SK-N-SH (cell line): ENCODE measurements around the gene PLD3. TPM values are rescaled to one million over a fixed set of nuclear protein-coding genes. Genes with fewer than 3 reads are reported as not detected.

Experiments
- CTCF ChIA-PET: fragments of 300-600, 350-600 bp; formaldehyde crosslinking; extraction: SDS; loops from one replicate; lab custom pipeline; 2021; lab: Yijun Ruan, JAX
- POLR2A ChIA-PET: fragments of 350-600 bp; sonication (Branson Sonifier 250); formaldehyde crosslinking; extraction: SDS; loops from one replicate; lab custom pipeline; 2020; ENCODE audit warnings: antibody characterized with exemption, inconsistent platforms; lab: Yijun Ruan, JAX
- DNase-seq: peaks from one replicate; pipeline ENCODE4 v3.0.0; 2012
- H2AFZ ChIP-seq: fragments of 200-600 bp; sonication (generic); 2 replicates; pipeline ENCODE4 v1.8.1; 2016; ENCODE audit warnings: antibody characterized with exemption, mild to moderate bottlenecking, low read depth
- H3F3A ChIP-seq: fragments of 200-600 bp; sonication (generic); replicated peaks from 2 replicates; pipeline ENCODE3; 2016; ENCODE audit warnings: antibody characterized with exemption, mild to moderate bottlenecking; ENCODE audit not compliant: insufficient read depth
- H3K27ac ChIP-seq, 2 experiments: fragments of 200-500 bp in 1 of 2; fragments of 200-600 bp in 1 of 2; sonication (Bioruptor generic) in 1 of 2; sonication (generic), shearing (Covaris generic) in 1 of 2; 2 replicates each; pipeline versions ENCODE4 v1.5.1 to v1.6.1; 2014 to 2016; ENCODE audit warnings: low read depth in 2 of 2, inconsistent platforms in 1 of 2, low read length in 1 of 2, mild to moderate bottlenecking in 1 of 2, mixed read lengths in 1 of 2
- H3K27me3 ChIP-seq: fragments of 200-600 bp; sonication (generic), shearing (Covaris generic); 2 replicates; pipeline ENCODE4 v1.6.1; 2016; ENCODE audit warnings: mixed run types; ENCODE audit not compliant: insufficient read depth
- H3K36me3 ChIP-seq, 2 experiments: fragments of 200-500 bp in 1 of 2; fragments of 200-600 bp in 1 of 2; sonication (Bioruptor generic) in 1 of 2; sonication (generic) in 1 of 2; replicated peaks in 1 of 2; 2 replicates each; pipeline versions ENCODE3 to v1.5.1; 2014 to 2016; ENCODE audit warnings: low read length in 1 of 2, mild to moderate bottlenecking in 1 of 2; ENCODE audit not compliant: insufficient read depth in 2 of 2, control insufficient read depth in 1 of 2
- H3K4me1 ChIP-seq, 2 experiments: fragments of 200-500 bp in 1 of 2; fragments of 200-600 bp in 1 of 2; sonication (Bioruptor generic) in 1 of 2; sonication (generic), shearing (Covaris generic) in 1 of 2; 2 replicates each; pipeline versions ENCODE4 v1.5.1 to v1.6.1; 2014 to 2016; ENCODE audit warnings: low read depth in 1 of 2, low read length in 1 of 2, mixed run types in 1 of 2; ENCODE audit not compliant: insufficient read depth in 2 of 2, control insufficient read depth in 1 of 2
- H3K4me2 ChIP-seq: fragments of 200-600 bp; sonication (generic), shearing (Covaris generic); 2 replicates; pipeline ENCODE4 v1.6.1; 2017; ENCODE audit warnings: mixed run types
- H3K4me3 ChIP-seq, 2 experiments: fragments of 200-500 bp in 1 of 2; fragments of 200-600 bp in 1 of 2; sonication (Bioruptor generic) in 1 of 2; sonication (generic), shearing (Covaris generic) in 1 of 2; 2 replicates each; pipeline versions ENCODE4 v1.5.1 to v1.8.1; 2014 to 2016; ENCODE audit warnings: low read depth in 2 of 2, inconsistent platforms in 1 of 2, low read length in 1 of 2, mild to moderate bottlenecking in 1 of 2, mixed read lengths in 1 of 2, moderate library complexity in 1 of 2
- H3K79me2 ChIP-seq: fragments of 200-600 bp; sonication (generic); 2 replicates; pipeline ENCODE4 v1.8.1; 2017; ENCODE audit warnings: mild to moderate bottlenecking; ENCODE audit not compliant: insufficient read depth
- H3K9ac ChIP-seq: fragments of 200-600 bp; sonication (generic); 2 replicates; pipeline ENCODE4 v1.6.1; 2017; ENCODE audit warnings: mixed run types
- H3K9me2 ChIP-seq: fragments of 200-600 bp; sonication (generic); 2 replicates; pipeline ENCODE4 v1.6.1; 2017; ENCODE audit warnings: mixed run types
- H3K9me3 ChIP-seq: fragments of 200-600 bp; sonication (generic); 2 replicates; pipeline ENCODE4 v1.6.1; 2017; ENCODE audit warnings: mixed run types, mild to moderate bottlenecking, moderate library complexity
- H4K20me1 ChIP-seq: fragments of 200-600 bp; sonication (generic); 2 replicates; pipeline ENCODE4 v1.6.1; 2017; ENCODE audit warnings: mild to moderate bottlenecking, mixed run types; ENCODE audit not compliant: insufficient read depth
- FOXM1 ChIP-seq: IDR thresholded peaks from 2 replicates; pipeline ENCODE4 v1.4.0; 2012; ENCODE audit warnings: low read depth, mild to moderate bottlenecking
- GABPA ChIP-seq: IDR thresholded peaks from 2 replicates; pipeline ENCODE4 v1.4.0; 2012; ENCODE audit warnings: low read depth, mild to moderate bottlenecking
- GATA2 ChIP-seq: sonication (generic); formaldehyde crosslinking; IDR thresholded peaks from 2 replicates; pipeline ENCODE4 v1.5.0; 2020; ENCODE audit warnings: mild to moderate bottlenecking, missing genetic modification reagents
- JUND ChIP-seq: IDR thresholded peaks from 2 replicates; pipeline ENCODE4 v1.4.0; 2012
- RXRA ChIP-seq: IDR thresholded peaks from 2 replicates; pipeline ENCODE4 v1.4.0; 2012; ENCODE audit warnings: low read depth, mild to moderate bottlenecking, borderline replicate concordance
- SMC3 ChIP-seq: IDR thresholded peaks from 2 replicates; pipeline ENCODE4 v1.6.1; 2012; ENCODE audit warnings: low read depth, low read length, improper control_type of control experiment
- WGBS: methylation state at CpG from one replicate; pipeline ENCODE4 v1.1.6; 2017; ENCODE audit warnings: low lambda C conversion rate; 5-methylcytosine and 5-hydroxymethylcytosine counted together
- polyA plus RNA-seq, 3 experiments: library from polyadenylated mRNA; depleted of rRNA; stranded (reverse); fragments of >200 nt; gene quantifications; 2 replicates each; pipeline ENCODE4 v1.2.3, GENCODE V29; 2012
- TF ChIP-seq, protein P1 (sequence below): IDR thresholded peaks from 2 replicates; pipeline ENCODE4; 2012
- TF ChIP-seq, protein P2 (sequence below): fragments of 200-600 bp; sonication (generic); IDR thresholded peaks from 2 replicates; pipeline ENCODE4 v1.6.1; 2017; ENCODE audit warnings: antibody characterized with exemption, mild to moderate bottlenecking, moderate library complexity
- TF ChIP-seq, protein P3 (sequence below): IDR thresholded peaks from 2 replicates; pipeline ENCODE4 v1.4.0; 2012; ENCODE audit warnings: low read depth, borderline replicate concordance
- TF ChIP-seq, protein P4 (sequence below): fragments of 150-350 bp; IDR thresholded peaks from 2 replicates; pipeline ENCODE4 v1.6.1; 2017; ENCODE audit warnings: antibody characterized with exemption, low read length, low read depth, borderline replicate concordance

The PLD3 gene
- polyA plus RNA-seq, 1 of the 3 experiments (the other 2 are of a cell fraction) = 511 TPM

DNA sequence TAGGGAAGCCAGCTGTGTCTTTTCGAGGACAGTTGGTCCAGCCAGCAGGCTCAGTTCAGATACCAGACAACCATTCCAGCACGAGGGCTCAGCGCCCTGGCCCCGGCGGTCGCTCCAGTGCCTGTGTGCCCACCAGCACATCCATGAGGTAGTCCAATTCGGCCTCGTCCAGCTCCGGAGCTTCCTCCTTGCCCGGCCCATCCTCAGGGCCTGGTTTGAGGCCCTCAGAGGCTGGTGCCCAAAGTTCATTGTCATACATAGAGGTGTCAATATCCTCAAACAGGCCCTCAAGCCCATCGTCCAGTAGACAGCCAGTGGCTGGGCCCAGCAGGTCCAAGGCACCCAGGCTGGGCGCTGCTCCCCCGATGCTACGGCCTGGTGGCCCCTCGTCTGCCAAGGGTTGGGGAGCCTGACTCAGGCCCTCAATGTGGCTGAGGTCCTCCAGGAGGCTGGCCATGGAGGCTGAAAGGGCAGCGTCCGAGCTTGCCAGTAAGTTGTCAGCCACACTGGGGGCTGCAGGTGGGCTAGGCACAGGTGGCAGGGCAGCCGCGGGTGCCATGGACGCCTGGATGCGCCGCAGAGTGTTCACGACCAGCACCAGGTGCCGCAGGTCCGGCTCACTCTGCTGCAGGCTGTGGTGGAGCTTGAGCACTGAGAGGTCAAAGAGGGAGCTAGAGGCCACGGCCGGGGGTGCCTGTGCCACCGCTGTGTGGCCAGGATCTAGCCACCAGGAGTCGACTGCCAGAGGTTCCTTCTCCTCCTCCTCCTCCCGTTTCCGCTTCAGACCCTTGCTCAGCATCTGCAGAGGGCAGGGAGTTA lies 74.5 kb downstream of the PLD3 start:
- Histone ChIP-seq H2AFZ (no peak overlapping the region), H3K27me3 (no peaks in the 10 kb centered on the region), H3K4me2 (0 out of 2 replicates have a peak overlapping the region, but pooled peaks have one; percentile 87), H3K4me3 (no peak overlapping the region), H4K20me1 (no peaks in the 10 kb centered on the region), H3K9me2 (no peaks in the 10 kb centered on the region), H3K27ac (peak overlapping the region in 1 of 2 experiments; percentile 39; a peak in 2 of 4 replicates), H3K9me3 (no peaks in the 10 kb centered on the region), H3F3A (peaks cover 35% of the 10 kb centered on the region), H3K9ac (no peak overlapping the region), H3K36me3 (peaks cover 7 to 15% of the 10 kb centered on the region in 2 experiments), H3K4me1 (peaks cover 6 to 17% of the 10 kb centered on the region in 2 experiments; a peak in 3 of 4 replicates), H3K79me2 (peaks cover 36% of the 10 kb centered on the region)
- POLR2A ChIA-PET = interaction anchor here (0.8 kb wide), 1 partner anchor 9 kb away, joined by 3 read pairs; no protein-coding TSS in a partner anchor
- 86% methylated on average over 9 of the region's 31 CpGs for WGBS
- CTCF ChIA-PET = interaction anchor here (1.0 to 2.4 kb wide), 4 partner anchors 10 to 41 kb away, joined by 3 to 15 read pairs (median 4); partner anchors contain the start of gene PRX
- no peak for DNase-seq
- TF ChIP-seq, protein P1, sequence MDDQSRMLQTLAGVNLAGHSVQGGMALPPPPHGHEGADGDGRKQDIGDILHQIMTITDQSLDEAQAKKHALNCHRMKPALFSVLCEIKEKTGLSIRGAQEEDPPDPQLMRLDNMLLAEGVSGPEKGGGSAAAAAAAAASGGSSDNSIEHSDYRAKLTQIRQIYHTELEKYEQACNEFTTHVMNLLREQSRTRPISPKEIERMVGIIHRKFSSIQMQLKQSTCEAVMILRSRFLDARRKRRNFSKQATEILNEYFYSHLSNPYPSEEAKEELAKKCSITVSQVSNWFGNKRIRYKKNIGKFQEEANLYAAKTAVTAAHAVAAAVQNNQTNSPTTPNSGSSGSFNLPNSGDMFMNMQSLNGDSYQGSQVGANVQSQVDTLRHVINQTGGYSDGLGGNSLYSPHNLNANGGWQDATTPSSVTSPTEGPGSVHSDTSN = no peak

DNA sequence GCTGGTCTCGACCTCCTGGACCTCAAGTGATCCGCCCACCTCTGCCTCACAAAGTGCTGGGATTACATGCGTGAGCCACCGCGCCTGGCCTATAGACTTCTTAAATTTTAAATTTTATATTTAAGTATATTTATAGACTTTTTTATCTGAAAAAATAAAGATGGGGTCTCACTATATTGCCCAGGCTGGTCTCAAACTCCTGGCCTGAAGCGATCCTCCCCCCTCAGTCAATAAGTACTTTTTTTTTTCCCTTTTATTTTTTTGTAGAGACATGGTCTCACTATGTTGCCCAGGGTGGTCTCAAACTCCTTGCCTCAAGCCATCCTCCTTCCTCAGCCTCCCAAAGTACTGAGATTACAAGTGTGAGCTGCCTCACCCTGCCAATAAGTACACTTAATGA lies 75.4 kb downstream of the PLD3 start:
- no peaks in the 10 kb centered on the region for H3K9me3 ChIP-seq
- H3K4me1 ChIP-seq = peaks cover 6 to 17% of the 10 kb centered on the region in 2 experiments; a peak in 3 of 4 replicates
- H2AFZ ChIP-seq = no peak overlapping the region
- H3K27ac ChIP-seq = peak overlapping the region in 1 of 2 experiments; percentile 97; a peak in 2 of 4 replicates
- peaks cover 36% of the 10 kb centered on the region for H3K79me2 ChIP-seq
- CTCF ChIA-PET = interaction anchor here (1.3 to 1.6 kb wide), 2 partner anchors 8 to 13 kb away, joined by 3 to 4 read pairs; no protein-coding TSS in a partner anchor
- H3K4me2 ChIP-seq = peak overlapping the region; percentile 89
- peak overlapping the region; percentile 98; the same call in 1 of the 2 replicates for H3K9ac ChIP-seq
- no peak for DNase-seq
- over 99% methylated on average over 6 of the region's 6 CpGs for WGBS
- no peaks in the 10 kb centered on the region for H4K20me1 ChIP-seq
- no peak overlapping the region; a peak in 1 of 4 replicates for H3K4me3 ChIP-seq
- TF ChIP-seq JUND (no peak), SMC3 (no peak), RXRA (no peak), FOXM1 (no peak), GABPA (no peak), GATA2 (CRISPR knock-in tag) (no peak)
- TF ChIP-seq, protein P2, sequence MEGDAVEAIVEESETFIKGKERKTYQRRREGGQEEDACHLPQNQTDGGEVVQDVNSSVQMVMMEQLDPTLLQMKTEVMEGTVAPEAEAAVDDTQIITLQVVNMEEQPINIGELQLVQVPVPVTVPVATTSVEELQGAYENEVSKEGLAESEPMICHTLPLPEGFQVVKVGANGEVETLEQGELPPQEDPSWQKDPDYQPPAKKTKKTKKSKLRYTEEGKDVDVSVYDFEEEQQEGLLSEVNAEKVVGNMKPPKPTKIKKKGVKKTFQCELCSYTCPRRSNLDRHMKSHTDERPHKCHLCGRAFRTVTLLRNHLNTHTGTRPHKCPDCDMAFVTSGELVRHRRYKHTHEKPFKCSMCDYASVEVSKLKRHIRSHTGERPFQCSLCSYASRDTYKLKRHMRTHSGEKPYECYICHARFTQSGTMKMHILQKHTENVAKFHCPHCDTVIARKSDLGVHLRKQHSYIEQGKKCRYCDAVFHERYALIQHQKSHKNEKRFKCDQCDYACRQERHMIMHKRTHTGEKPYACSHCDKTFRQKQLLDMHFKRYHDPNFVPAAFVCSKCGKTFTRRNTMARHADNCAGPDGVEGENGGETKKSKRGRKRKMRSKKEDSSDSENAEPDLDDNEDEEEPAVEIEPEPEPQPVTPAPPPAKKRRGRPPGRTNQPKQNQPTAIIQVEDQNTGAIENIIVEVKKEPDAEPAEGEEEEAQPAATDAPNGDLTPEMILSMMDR = no peak
- TF ChIP-seq, protein P3, sequence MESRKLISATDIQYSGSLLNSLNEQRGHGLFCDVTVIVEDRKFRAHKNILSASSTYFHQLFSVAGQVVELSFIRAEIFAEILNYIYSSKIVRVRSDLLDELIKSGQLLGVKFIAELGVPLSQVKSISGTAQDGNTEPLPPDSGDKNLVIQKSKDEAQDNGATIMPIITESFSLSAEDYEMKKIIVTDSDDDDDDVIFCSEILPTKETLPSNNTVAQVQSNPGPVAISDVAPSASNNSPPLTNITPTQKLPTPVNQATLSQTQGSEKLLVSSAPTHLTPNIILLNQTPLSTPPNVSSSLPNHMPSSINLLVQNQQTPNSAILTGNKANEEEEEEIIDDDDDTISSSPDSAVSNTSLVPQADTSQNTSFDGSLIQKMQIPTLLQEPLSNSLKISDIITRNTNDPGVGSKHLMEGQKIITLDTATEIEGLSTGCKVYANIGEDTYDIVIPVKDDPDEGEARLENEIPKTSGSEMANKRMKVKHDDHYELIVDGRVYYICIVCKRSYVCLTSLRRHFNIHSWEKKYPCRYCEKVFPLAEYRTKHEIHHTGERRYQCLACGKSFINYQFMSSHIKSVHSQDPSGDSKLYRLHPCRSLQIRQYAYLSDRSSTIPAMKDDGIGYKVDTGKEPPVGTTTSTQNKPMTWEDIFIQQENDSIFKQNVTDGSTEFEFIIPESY = no peak
- TF ChIP-seq, protein P4, sequence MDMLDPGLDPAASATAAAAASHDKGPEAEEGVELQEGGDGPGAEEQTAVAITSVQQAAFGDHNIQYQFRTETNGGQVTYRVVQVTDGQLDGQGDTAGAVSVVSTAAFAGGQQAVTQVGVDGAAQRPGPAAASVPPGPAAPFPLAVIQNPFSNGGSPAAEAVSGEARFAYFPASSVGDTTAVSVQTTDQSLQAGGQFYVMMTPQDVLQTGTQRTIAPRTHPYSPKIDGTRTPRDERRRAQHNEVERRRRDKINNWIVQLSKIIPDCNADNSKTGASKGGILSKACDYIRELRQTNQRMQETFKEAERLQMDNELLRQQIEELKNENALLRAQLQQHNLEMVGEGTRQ = no peak
- peaks cover 35% of the 10 kb centered on the region for H3F3A ChIP-seq
- no peaks in the 10 kb centered on the region for H3K27me3 ChIP-seq
- POLR2A ChIA-PET = no interaction called here
- H3K9me2 ChIP-seq = no peaks in the 10 kb centered on the region
- H3K36me3 ChIP-seq = peaks cover 7 to 15% of the 10 kb centered on the region in 2 experiments
